HEK293 (cell line): Measurements from ENCODE around the gene ATMIN.

ENCODE experiments used
- GLI4 ChIP-seq: fragments of 450-650 bp; formaldehyde crosslinking; IDR thresholded peaks from 2 replicates; pipeline ENCODE4 v1.5.1; 2016; ENCODE audit warnings: missing biosample characterization, missing genetic modification characterization
- HOXD13 ChIP-seq: sonication (generic); formaldehyde crosslinking; IDR thresholded peaks from 2 replicates; pipeline ENCODE4 v1.8.0; 2022; ENCODE audit warnings: missing genetic modification reagents, borderline replicate concordance
- KLF7 ChIP-seq: fragments of 450-650 bp; formaldehyde crosslinking; IDR thresholded peaks from 2 replicates; pipeline ENCODE4 v1.5.1; 2016; ENCODE audit warnings: missing biosample characterization, missing genetic modification characterization, borderline replicate concordance
- KLF9 ChIP-seq: fragments of 450-650 bp; formaldehyde crosslinking; IDR thresholded peaks from 2 replicates; pipeline ENCODE4 v1.5.1; 2016; ENCODE audit warnings: missing biosample characterization, missing genetic modification characterization, low read depth
- MYNN ChIP-seq: fragments of 450-650 bp; formaldehyde crosslinking; IDR thresholded peaks from 2 replicates; pipeline ENCODE4 v1.5.1; 2016; ENCODE audit warnings: missing biosample characterization, missing genetic modification characterization, borderline replicate concordance
- TRIM28 ChIP-seq: IDR thresholded peaks from 2 replicates; pipeline ENCODE4 v1.6.1; 2011; ENCODE audit warnings: low read length, control low read depth, borderline replicate concordance
- YY1 ChIP-seq: fragments of 450-650 bp; formaldehyde crosslinking; IDR thresholded peaks from 2 replicates; pipeline ENCODE4 v1.5.1; 2018; ENCODE audit warnings: missing biosample characterization, missing genetic modification characterization
- ZNF10 ChIP-seq: fragments of 450-650 bp; formaldehyde crosslinking; IDR thresholded peaks from 2 replicates; pipeline ENCODE4 v1.5.1; 2017; ENCODE audit warnings: missing biosample characterization, missing genetic modification characterization
- ZNF248 ChIP-seq: fragments of 450-650 bp; formaldehyde crosslinking; IDR thresholded peaks from 2 replicates; pipeline ENCODE4 v1.5.1; 2017; ENCODE audit warnings: missing biosample characterization, missing genetic modification characterization
- ZNF350 ChIP-seq: fragments of 450-650 bp; formaldehyde crosslinking; IDR thresholded peaks from 2 replicates; pipeline ENCODE4 v1.5.0; 2017; ENCODE audit warnings: missing biosample characterization, mild to moderate bottlenecking, missing genetic modification characterization
- ZNF37A ChIP-seq: fragments of 450-650 bp; IDR thresholded peaks from 2 replicates; pipeline ENCODE4 v1.5.1; 2018; ENCODE audit warnings: missing biosample characterization, missing genetic modification characterization
- ZNF416 ChIP-seq: fragments of 450-650 bp; formaldehyde crosslinking; IDR thresholded peaks from 2 replicates; pipeline ENCODE4 v1.5.1; 2016; ENCODE audit warnings: missing biosample characterization, missing genetic modification characterization
- ZNF521 ChIP-seq: fragments of 450-650 bp; formaldehyde crosslinking; IDR thresholded peaks from 2 replicates; pipeline ENCODE4 v1.5.1; 2017; ENCODE audit warnings: missing biosample characterization, mild to moderate bottlenecking, missing genetic modification characterization
- ZNF555 ChIP-seq: fragments of 450-650 bp; formaldehyde crosslinking; conservative IDR thresholded peaks from 2 replicates; pipeline ENCODE4 v1.5.1; 2017; ENCODE audit warnings: missing biosample characterization, mild to moderate bottlenecking, missing genetic modification characterization, inconsistent platforms
- ZNF610 ChIP-seq: fragments of 450-650 bp; formaldehyde crosslinking; IDR thresholded peaks from 2 replicates; pipeline ENCODE4 v1.5.1; 2016; ENCODE audit warnings: missing biosample characterization, missing genetic modification characterization, borderline replicate concordance
- ZNF654 ChIP-seq: fragments of 450-650 bp; formaldehyde crosslinking; IDR thresholded peaks from 2 replicates; pipeline ENCODE4 v1.5.1; 2016; ENCODE audit warnings: low read depth, missing biosample characterization, missing genetic modification characterization
- ZNF664 ChIP-seq: fragments of 450-650 bp; formaldehyde crosslinking; IDR thresholded peaks from 2 replicates; pipeline ENCODE4 v1.5.1; 2016; ENCODE audit warnings: missing biosample characterization, missing genetic modification characterization
- ZNF707 ChIP-seq: fragments of 450-650 bp; formaldehyde crosslinking; IDR thresholded peaks from 2 replicates; pipeline ENCODE4 v1.5.1; 2016; ENCODE audit warnings: missing biosample characterization, missing genetic modification characterization
- ZNF785 ChIP-seq: fragments of 450-650 bp; formaldehyde crosslinking; IDR thresholded peaks from 2 replicates; pipeline ENCODE4 v1.5.1; 2016; ENCODE audit warnings: missing biosample characterization, missing genetic modification characterization
- ZNF792 ChIP-seq: fragments of 450-650 bp; formaldehyde crosslinking; IDR thresholded peaks from 2 replicates; pipeline ENCODE4 v1.5.1; 2016; ENCODE audit warnings: missing biosample characterization, missing genetic modification characterization
- ZNF837 ChIP-seq: fragments of 450-650 bp; formaldehyde crosslinking; IDR thresholded peaks from 2 replicates; pipeline ENCODE4 v1.5.1; 2016; ENCODE audit warnings: missing biosample characterization, missing genetic modification characterization
- TF ChIP-seq, protein P1 (sequence below): fragments of 450-650 bp; formaldehyde crosslinking; IDR thresholded peaks from 2 replicates; pipeline ENCODE4 v1.5.1; 2017; ENCODE audit warnings: missing biosample characterization, mild to moderate bottlenecking, missing genetic modification characterization, moderate library complexity
- TF ChIP-seq, protein P2 (sequence below): fragments of 450-650 bp; formaldehyde crosslinking; IDR thresholded peaks from 2 replicates; pipeline ENCODE4 v1.5.1; 2016; ENCODE audit warnings: missing biosample characterization, missing genetic modification characterization
- TF ChIP-seq, protein P3 (sequence below): fragments of 450-650 bp; formaldehyde crosslinking; IDR thresholded peaks from 2 replicates; pipeline ENCODE4 v1.5.1; 2016; ENCODE audit warnings: missing biosample characterization, missing genetic modification characterization
- TF ChIP-seq, protein P4 (sequence below): fragments of 450-650 bp; formaldehyde crosslinking; IDR thresholded peaks from 2 replicates; pipeline ENCODE4 v1.5.1; 2016; ENCODE audit warnings: missing biosample characterization, missing genetic modification characterization
- TF ChIP-seq, protein P5 (sequence below): fragments of 450-650 bp; formaldehyde crosslinking; IDR thresholded peaks from 2 replicates; pipeline ENCODE4 v1.5.1; 2016; ENCODE audit warnings: missing biosample characterization, missing genetic modification characterization
- TF ChIP-seq, protein P6 (sequence below): fragments of 450-650 bp; formaldehyde crosslinking; IDR thresholded peaks from 2 replicates; pipeline ENCODE4 v1.5.1; 2016; ENCODE audit warnings: missing biosample characterization, missing genetic modification characterization
- TF ChIP-seq, protein P7 (sequence below): IDR thresholded peaks from 2 replicates; pipeline ENCODE4 v1.6.1; 2011; ENCODE audit warnings: mild to moderate bottlenecking, low read depth, low read length, borderline replicate concordance

The ATMIN gene

DNA sequence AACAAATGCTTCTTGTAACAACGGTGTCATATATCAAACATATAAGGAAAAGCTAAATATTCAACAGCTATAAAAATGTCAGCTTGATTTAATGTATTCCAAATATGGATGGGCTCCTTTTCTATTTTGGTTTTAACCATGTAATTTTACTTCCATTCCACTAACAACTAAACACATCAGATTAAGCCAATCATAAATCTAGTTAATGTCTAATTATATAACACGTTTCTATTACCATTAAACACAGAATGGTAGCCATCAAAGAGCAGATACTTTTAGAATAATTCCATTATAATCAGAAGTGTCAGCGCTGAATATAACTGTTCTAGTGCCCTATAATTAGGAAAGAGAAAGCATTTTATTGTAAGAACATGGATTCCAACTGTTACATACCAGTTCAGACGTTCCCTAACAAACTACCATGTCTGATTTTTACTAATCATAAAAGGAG, 38.9 kb upstream of the ATMIN start (continued):
- TF ChIP-seq ZNF837 (tag by site-specific recombination) (no peak), ZNF248 (tag by site-specific recombination) (no peak), KLF7 (tag by site-specific recombination) (no peak), ZNF521 (no peak), ZNF10 (tag by site-specific recombination) (no peak; the same call in 1 of the 2 replicates), MYNN (no peak), ZNF610 (tag by site-specific recombination) (no peak), HOXD13 (no peak), ZNF555 (tag by site-specific recombination) (no peak), ZNF416 (no peak), TRIM28 (no peak), ZNF654 (tag by site-specific recombination) (no peak), ZNF664 (tag by site-specific recombination) (no peak), KLF9 (tag by site-specific recombination) (no peak), ZNF785 (tag by site-specific recombination) (no peak), YY1 (tag by site-specific recombination) (no peak), ZNF350 (tag by site-specific recombination) (no peak), ZNF37A (tag by site-specific recombination) (no peak), ZNF792 (tag by site-specific recombination) (no peak), ZNF707 (tag by site-specific recombination) (no peak), GLI4 (tag by site-specific recombination) (no peak)
- TF ChIP-seq, protein P1, sequence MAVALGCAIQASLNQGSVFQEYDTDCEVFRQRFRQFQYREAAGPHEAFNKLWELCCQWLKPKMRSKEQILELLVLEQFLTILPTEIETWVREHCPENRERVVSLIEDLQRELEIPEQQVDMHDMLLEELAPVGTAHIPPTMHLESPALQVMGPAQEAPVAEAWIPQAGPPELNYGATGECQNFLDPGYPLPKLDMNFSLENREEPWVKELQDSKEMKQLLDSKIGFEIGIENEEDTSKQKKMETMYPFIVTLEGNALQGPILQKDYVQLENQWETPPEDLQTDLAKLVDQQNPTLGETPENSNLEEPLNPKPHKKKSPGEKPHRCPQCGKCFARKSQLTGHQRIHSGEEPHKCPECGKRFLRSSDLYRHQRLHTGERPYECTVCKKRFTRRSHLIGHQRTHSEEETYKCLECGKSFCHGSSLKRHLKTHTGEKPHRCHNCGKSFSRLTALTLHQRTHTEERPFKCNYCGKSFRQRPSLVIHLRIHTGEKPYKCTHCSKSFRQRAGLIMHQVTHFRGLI (tag by site-specific recombination) = no peak; the same call in 1 of the 2 replicates
- TF ChIP-seq, protein P2, sequence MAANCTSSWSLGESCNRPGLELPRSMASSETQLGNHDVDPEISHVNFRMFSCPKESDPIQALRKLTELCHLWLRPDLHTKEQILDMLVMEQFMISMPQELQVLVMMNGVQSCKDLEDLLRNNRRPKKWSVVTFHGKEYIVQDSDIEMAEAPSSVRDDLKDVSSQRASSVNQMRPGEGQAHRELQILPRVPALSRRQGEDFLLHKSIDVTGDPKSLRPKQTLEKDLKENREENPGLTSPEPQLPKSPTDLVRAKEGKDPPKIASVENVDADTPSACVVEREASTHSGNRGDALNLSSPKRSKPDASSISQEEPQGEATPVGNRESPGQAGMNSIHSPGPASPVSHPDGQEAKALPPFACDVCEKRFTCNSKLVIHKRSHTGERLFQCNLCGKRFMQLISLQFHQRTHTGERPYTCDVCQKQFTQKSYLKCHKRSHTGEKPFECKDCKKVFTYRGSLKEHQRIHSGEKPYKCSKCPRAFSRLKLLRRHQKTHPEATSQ (tag by site-specific recombination) = no peak
- TF ChIP-seq, protein P3, sequence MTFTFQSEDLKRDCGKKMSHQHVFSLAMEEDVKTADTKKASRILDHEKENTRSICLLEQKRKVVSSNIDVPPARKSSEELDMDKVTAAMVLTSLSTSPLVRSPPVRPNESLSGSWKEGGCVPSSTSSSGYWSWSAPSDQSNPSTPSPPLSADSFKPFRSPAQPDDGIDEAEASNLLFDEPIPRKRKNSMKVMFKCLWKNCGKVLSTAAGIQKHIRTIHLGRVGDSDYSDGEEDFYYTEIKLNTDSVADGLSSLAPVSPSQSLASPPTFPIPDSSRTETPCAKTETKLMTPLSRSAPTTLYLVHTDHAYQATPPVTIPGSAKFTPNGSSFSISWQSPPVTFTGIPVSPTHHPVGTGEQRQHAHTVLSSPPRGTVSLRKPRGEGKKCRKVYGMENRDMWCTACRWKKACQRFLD (tag by site-specific recombination) = no peak
- TF ChIP-seq, protein P4, sequence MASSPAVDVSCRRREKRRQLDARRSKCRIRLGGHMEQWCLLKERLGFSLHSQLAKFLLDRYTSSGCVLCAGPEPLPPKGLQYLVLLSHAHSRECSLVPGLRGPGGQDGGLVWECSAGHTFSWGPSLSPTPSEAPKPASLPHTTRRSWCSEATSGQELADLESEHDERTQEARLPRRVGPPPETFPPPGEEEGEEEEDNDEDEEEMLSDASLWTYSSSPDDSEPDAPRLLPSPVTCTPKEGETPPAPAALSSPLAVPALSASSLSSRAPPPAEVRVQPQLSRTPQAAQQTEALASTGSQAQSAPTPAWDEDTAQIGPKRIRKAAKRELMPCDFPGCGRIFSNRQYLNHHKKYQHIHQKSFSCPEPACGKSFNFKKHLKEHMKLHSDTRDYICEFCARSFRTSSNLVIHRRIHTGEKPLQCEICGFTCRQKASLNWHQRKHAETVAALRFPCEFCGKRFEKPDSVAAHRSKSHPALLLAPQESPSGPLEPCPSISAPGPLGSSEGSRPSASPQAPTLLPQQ = no peak; the same call in 1 of the 2 replicates
- TF ChIP-seq, protein P5, sequence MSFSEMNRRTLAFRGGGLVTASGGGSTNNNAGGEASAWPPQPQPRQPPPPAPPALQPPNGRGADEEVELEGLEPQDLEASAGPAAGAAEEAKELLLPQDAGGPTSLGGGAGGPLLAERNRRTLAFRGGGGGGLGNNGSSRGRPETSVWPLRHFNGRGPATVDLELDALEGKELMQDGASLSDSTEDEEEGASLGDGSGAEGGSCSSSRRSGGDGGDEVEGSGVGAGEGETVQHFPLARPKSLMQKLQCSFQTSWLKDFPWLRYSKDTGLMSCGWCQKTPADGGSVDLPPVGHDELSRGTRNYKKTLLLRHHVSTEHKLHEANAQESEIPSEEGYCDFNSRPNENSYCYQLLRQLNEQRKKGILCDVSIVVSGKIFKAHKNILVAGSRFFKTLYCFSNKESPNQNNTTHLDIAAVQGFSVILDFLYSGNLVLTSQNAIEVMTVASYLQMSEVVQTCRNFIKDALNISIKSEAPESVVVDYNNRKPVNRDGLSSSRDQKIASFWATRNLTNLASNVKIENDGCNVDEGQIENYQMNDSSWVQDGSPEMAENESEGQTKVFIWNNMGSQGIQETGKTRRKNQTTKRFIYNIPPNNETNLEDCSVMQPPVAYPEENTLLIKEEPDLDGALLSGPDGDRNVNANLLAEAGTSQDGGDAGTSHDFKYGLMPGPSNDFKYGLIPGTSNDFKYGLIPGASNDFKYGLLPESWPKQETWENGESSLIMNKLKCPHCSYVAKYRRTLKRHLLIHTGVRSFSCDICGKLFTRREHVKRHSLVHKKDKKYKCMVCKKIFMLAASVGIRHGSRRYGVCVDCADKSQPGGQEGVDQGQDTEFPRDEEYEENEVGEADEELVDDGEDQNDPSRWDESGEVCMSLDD (tag by site-specific recombination) = no peak
- TF ChIP-seq, protein P6, sequence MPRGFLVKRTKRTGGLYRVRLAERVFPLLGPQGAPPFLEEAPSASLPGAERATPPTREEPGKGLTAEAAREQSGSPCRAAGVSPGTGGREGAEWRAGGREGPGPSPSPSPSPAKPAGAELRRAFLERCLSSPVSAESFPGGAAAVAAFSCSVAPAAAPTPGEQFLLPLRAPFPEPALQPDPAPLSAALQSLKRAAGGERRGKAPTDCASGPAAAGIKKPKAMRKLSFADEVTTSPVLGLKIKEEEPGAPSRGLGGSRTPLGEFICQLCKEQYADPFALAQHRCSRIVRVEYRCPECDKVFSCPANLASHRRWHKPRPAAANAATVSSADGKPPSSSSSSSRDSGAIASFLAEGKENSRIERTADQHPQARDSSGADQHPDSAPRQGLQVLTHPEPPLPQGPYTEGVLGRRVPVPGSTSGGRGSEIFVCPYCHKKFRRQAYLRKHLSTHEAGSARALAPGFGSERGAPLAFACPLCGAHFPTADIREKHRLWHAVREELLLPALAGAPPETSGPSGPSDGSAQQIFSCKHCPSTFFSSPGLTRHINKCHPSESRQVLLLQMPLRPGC (tag by site-specific recombination) = peak; percentile 34; the same call in 1 of the 2 replicates
- TF ChIP-seq, protein P7, sequence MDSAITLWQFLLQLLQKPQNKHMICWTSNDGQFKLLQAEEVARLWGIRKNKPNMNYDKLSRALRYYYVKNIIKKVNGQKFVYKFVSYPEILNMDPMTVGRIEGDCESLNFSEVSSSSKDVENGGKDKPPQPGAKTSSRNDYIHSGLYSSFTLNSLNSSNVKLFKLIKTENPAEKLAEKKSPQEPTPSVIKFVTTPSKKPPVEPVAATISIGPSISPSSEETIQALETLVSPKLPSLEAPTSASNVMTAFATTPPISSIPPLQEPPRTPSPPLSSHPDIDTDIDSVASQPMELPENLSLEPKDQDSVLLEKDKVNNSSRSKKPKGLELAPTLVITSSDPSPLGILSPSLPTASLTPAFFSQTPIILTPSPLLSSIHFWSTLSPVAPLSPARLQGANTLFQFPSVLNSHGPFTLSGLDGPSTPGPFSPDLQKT = no peak
